Tibial nerve (tissue), 4 donors: ENCODE data around the gene ELMOD1. TPM values are rescaled to one million over a fixed set of nuclear protein-coding genes. Genes with fewer than 3 reads are reported as not detected.
"Not testable (repeated sequence)": the region's sequence is repeated elsewhere in the genome, so short reads cannot be mapped to it uniquely, and the experiment has no call there.

ENCODE experiments used
- DNase-seq, 2 donors: peaks; one replicate each; pipeline ENCODE4 v3.0.0-alpha.2; 2019; ENCODE audit warnings: low spot score in 2 of 2
- H3K27ac ChIP-seq, 4 donors: fragments of 200-600 bp; sonication (generic) in 3 of 4; one replicate each; pipeline ENCODE4 v1.5.1; 2017 to 2019; ENCODE audit warnings: mild to moderate bottlenecking in 1 of 4
- H3K27me3 ChIP-seq, 2 donors: fragments of 200-600 bp; sonication (generic) in 1 of 2; one replicate each; pipeline versions ENCODE4 v1.5.1 to v1.6.0; 2017 to 2019
- H3K36me3 ChIP-seq, 3 donors: fragments of 200-600 bp; sonication (generic); one replicate each; pipeline ENCODE4 v1.5.1; 2018 to 2019
- H3K4me1 ChIP-seq, 4 donors: fragments of 200-600 bp; sonication (generic) in 3 of 4; one replicate each; pipeline ENCODE4 v1.5.1; 2017 to 2019
- H3K4me3 ChIP-seq, 4 donors: fragments of 200-600 bp; sonication (generic) in 3 of 4; one replicate each; pipeline ENCODE4 v1.5.1; 2017 to 2019; ENCODE audit warnings: mild to moderate bottlenecking in 1 of 4, moderate library complexity in 1 of 4
- H3K9me3 ChIP-seq, 4 donors: fragments of 200-600 bp; sonication (generic) in 3 of 4; one replicate each; pipeline ENCODE4 v1.5.1; 2017 to 2019
- CTCF ChIP-seq, 5 experiments: fragments of 200-600 bp in 3 of 5; fragments of 450-650 bp in 2 of 5; sonication (generic) in 3 of 5; IDR thresholded peaks; one replicate each; pipeline ENCODE4 v1.5.1; 2016 to 2019; ENCODE audit warnings: antibody characterized with exemption in 5 of 5, mild to moderate bottlenecking in 3 of 5, moderate library complexity in 2 of 5
- EP300 ChIP-seq, 2 donors: sonication (generic); formaldehyde crosslinking; IDR thresholded peaks; one replicate each; pipeline ENCODE4 v1.6.1; 2017; ENCODE audit warnings: antibody characterized with exemption in 2 of 2, mild to moderate bottlenecking in 1 of 2
- POLR2A ChIP-seq, 2 donors: fragments of 450-650 bp; IDR thresholded peaks; one replicate each; pipeline ENCODE4 v1.6.1; 2017; ENCODE audit warnings: antibody characterized with exemption in 2 of 2, mild to moderate bottlenecking in 2 of 2, moderate library complexity in 2 of 2
- WGBS, 2 donors: methylation state at CpG; one replicate each; pipeline ENCODE4 v1.1.5; 2018; 5-methylcytosine and 5-hydroxymethylcytosine counted together
- total RNA-seq, 4 donors: library from RNA; depleted of rRNA; stranded (reverse); fragments of >200 nt; gene quantifications; one replicate each; pipeline ENCODE4 v1.1.0, GENCODE V29; 2016

ELMOD1 gene
- total RNA-seq, 4 donors from 2014 or later: 0.30 to 1.2 (median 0.85) TPM

DNA sequence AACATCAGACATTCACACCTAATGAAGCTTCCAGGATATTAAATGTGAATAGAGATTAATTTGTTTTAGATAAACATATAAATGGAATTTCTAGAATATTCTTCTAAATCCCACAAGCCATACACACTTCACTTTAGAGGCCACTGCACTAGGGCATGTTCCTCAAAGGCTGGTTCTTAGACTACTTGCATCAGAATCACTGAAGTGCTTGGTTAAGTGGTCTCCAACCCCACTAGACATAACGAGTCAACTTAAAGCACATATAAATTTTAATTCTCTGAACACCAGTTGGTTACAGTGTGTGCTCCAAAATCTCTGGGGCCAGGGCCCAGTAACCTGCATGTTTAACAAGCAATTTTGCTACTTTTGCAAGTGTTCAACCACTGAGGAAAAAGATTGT, 17.5 kb upstream of the ELMOD1 start:
- Histone ChIP-seq H3K27ac (no peak overlapping the region), H3K27me3 (no peaks in the 10 kb centered on the region), H3K9me3 (no peaks in the 10 kb centered on the region), H3K4me1 (no peaks in the 10 kb centered on the region), H3K36me3 (no peaks in the 10 kb centered on the region), H3K4me3 (no peak overlapping the region)
- TF ChIP-seq CTCF (IDR thresholded peaks at IDR 0.05) (no peak), POLR2A (IDR thresholded peaks at IDR 0.05) (no peak), EP300 (IDR thresholded peaks at IDR 0.05) (no peak)
- 71 to 78% methylated on average over 1 of the region's 1 CpG for WGBS, 2 donors
- DNase-seq: no peak

GRCh38 chr11:107576497-107577345, 14.2 kb upstream of the ELMOD1 start:
- H3K27ac ChIP-seq, H3K36me3 ChIP-seq, H3K9me3 ChIP-seq, H3K4me1 ChIP-seq, H3K4me3 ChIP-seq, H3K27me3 ChIP-seq: not testable (repeated sequence)
- DNase-seq: peak; percentile 43 to 86
- 31 to 38% methylated on average over 2 of the region's 2 CpGs for WGBS, 2 donors
- peak; percentile 51 to 77 (median 59) for TF ChIP-seq CTCF (IDR thresholded peaks at IDR 0.05)

GRCh38 chr11:107577346-107577711, 13.6 kb upstream of the ELMOD1 start:
- 55 to 73% methylated on average over 6 of the region's 6 CpGs for WGBS, 2 donors
- no peak for DNase-seq
- H3K27ac ChIP-seq: no peak overlapping the region
- TF ChIP-seq CTCF (IDR thresholded peaks at IDR 0.05) (no peak), POLR2A (IDR thresholded peaks at IDR 0.05) (no peak), EP300 (IDR thresholded peaks at IDR 0.05) (no peak)
- no peaks in the 10 kb centered on the region for H3K9me3 ChIP-seq
- no peaks in the 10 kb centered on the region for H3K36me3 ChIP-seq
- no peaks in the 10 kb centered on the region for H3K4me1 ChIP-seq
- no peaks in the 10 kb centered on the region for H3K27me3 ChIP-seq
- H3K4me3 ChIP-seq: no peak overlapping the region

- H3K4me3 ChIP-seq, H3K27me3 ChIP-seq, H3K9me3 ChIP-seq, DNase-seq, H3K27ac ChIP-seq, H3K4me1 ChIP-seq, H3K36me3 ChIP-seq: not testable (repeated sequence)
- 96 to 100% methylated on average over 2 of the region's 2 CpGs for WGBS, 2 donors
Observed at GRCh38 chr11:107579169-107579568, 11.8 kb upstream of the ELMOD1 start.

GRCh38 chr11:107581147-107581546, 9.8 kb upstream of the ELMOD1 start:
- Histone ChIP-seq H3K36me3 (no peaks in the 10 kb centered on the region), H3K4me3 (no peak overlapping the region), H3K4me1 (no peaks in the 10 kb centered on the region), H3K27ac (no peak overlapping the region), H3K9me3 (no peaks in the 10 kb centered on the region), H3K27me3 (no peaks in the 10 kb centered on the region)
- no peak for DNase-seq
- WGBS, 2 donors: 38 to 49% methylated on average over 3 of the region's 3 CpGs
- no peak for TF ChIP-seq POLR2A (IDR thresholded peaks at IDR 0.05)
- TF ChIP-seq EP300 (IDR thresholded peaks at IDR 0.05): no peak

DNA sequence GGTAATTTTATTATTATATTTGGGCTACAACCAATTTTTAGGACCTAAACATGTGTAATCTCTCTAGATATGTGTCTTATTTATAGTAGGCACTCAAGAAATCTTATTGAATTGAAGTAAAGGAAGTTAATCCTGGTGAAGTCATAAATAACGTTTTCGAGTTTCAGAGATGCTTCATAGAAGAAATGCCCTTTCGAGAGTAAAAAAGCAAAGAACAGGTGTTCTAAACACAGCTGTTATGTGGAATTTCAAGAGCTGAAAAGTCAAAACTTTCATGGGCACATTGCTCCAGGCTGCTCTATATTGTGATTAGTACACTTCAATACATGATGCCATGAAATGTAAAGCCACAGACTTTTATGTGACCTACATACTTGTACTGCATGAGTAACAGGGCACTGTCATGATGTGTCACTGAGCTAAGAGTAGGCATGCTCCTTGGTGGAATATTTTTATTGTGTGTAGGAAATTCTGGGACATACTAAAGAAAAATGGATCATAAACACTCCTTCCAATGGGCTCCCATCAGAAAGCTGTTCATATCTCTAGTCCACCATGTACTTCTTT, 7.2 kb upstream of the ELMOD1 start:
- Histone ChIP-seq H3K27me3 (peaks cover 0 to 5% of the 10 kb centered on the region in 2 donors), H3K4me3 (no peak overlapping the region), H3K36me3 (no peaks in the 10 kb centered on the region), H3K9me3 (no peaks in the 10 kb centered on the region), H3K27ac (no peak overlapping the region), H3K4me1 (no peaks in the 10 kb centered on the region)
- WGBS, 2 donors: 79% methylated on average over 3 of the region's 3 CpGs
- no peak for DNase-seq
- TF ChIP-seq CTCF (IDR thresholded peaks at IDR 0.05) (no peak), POLR2A (IDR thresholded peaks at IDR 0.05) (no peak), EP300 (IDR thresholded peaks at IDR 0.05) (no peak)
